NT2/D1 (cell line): ENCODE data around the gene SUGP2.
"Not testable (repeated sequence)": the region's sequence is repeated elsewhere in the genome, so short reads cannot be mapped to it uniquely, and the experiment has no call there.

ENCODE experiments used
- DNase-seq: peaks from one replicate; pipeline ENCODE4 v3.0.0-alpha.2; 2011; ENCODE audit warnings: low read depth, low spot score
- H3K27me3 ChIP-seq: 2 replicates; pipeline ENCODE4 v1.6.0; 2011; ENCODE audit warnings: mild to moderate bottlenecking; ENCODE audit not compliant: insufficient read length, insufficient read depth
- H3K36me3 ChIP-seq: 2 replicates; pipeline ENCODE4 v1.6.1; 2011; ENCODE audit warnings: mild to moderate bottlenecking, low read length, mixed read lengths; ENCODE audit not compliant: insufficient read depth, insufficient read length
- H3K4me1 ChIP-seq: 2 replicates; pipeline ENCODE4 v1.5.1; 2011; ENCODE audit not compliant: insufficient read depth, insufficient read length
- H3K4me3 ChIP-seq: 2 replicates; pipeline ENCODE4 v1.5.1; 2011; ENCODE audit warnings: low read depth; ENCODE audit not compliant: insufficient read length
- H3K9ac ChIP-seq: 2 replicates; pipeline ENCODE4 v1.6.0; 2011; ENCODE audit warnings: low read depth; ENCODE audit not compliant: insufficient read length
- H3K9me3 ChIP-seq: 2 replicates; pipeline ENCODE4 v1.5.1; 2011; ENCODE audit warnings: mild to moderate bottlenecking, low read length; ENCODE audit not compliant: insufficient read depth
- SUZ12 ChIP-seq: IDR thresholded peaks from 2 replicates; pipeline ENCODE4 v1.6.1; 2011; ENCODE audit not compliant: insufficient read length, insufficient read depth; ENCODE audit errors: extremely low read depth
- YY1 ChIP-seq: IDR thresholded peaks from 2 replicates; pipeline ENCODE4 v1.6.1; 2011; ENCODE audit not compliant: insufficient read length, insufficient read depth
- ZNF274 ChIP-seq: IDR thresholded peaks from 2 replicates; pipeline ENCODE4 v1.6.1; 2011; ENCODE audit warnings: mild to moderate bottlenecking, low read depth, low read length

Gene SUGP2

GRCh38 chr19:18960370-18960769, 72.9 kb downstream of the SUGP2 start:
- DNase-seq = no peak
- Histone ChIP-seq H3K9me3 (no peaks in the 10 kb centered on the region), H3K4me1 (peaks cover 4% of the 10 kb centered on the region), H3K9ac (no peak overlapping the region), H3K27me3 (no peaks in the 10 kb centered on the region), H3K36me3 (no peaks in the 10 kb centered on the region), H3K4me3 (no peak overlapping the region)
- no peak for TF ChIP-seq ZNF274
- no peak for TF ChIP-seq YY1
- TF ChIP-seq SUZ12 = no peak

GRCh38 chr19:18955042-18955441, 78.3 kb downstream of the SUGP2 start:
- Histone ChIP-seq H3K36me3 (no peaks in the 10 kb centered on the region), H3K4me3 (no peak overlapping the region), H3K4me1 (peaks cover 6% of the 10 kb centered on the region), H3K9ac (no peak overlapping the region), H3K9me3 (no peaks in the 10 kb centered on the region), H3K27me3 (no peaks in the 10 kb centered on the region)
- TF ChIP-seq ZNF274 = no peak
- no peak for TF ChIP-seq YY1
- TF ChIP-seq SUZ12 = no peak
- no peak for DNase-seq

- H3K4me1 ChIP-seq = peaks cover 6% of the 10 kb centered on the region
- TF ChIP-seq YY1 = no peak
- TF ChIP-seq ZNF274 = no peak
- TF ChIP-seq SUZ12 = no peak
- H3K9ac ChIP-seq = no peak overlapping the region
- no peaks in the 10 kb centered on the region for H3K9me3 ChIP-seq
- H3K27me3 ChIP-seq = no peaks in the 10 kb centered on the region
- DNase-seq = no peak
- H3K36me3 ChIP-seq = no peaks in the 10 kb centered on the region
- no peak overlapping the region for H3K4me3 ChIP-seq
These were observed 79.2 kb downstream of the SUGP2 start for GRCh38 chr19:18954094-18954493.

- H3K4me1 ChIP-seq = peaks cover 13% of the 10 kb centered on the region
- not testable (repeated sequence) for H3K9me3 ChIP-seq, DNase-seq, H3K36me3 ChIP-seq, H3K9ac ChIP-seq, H3K4me3 ChIP-seq, H3K27me3 ChIP-seq
These were observed 80.8 kb downstream of the SUGP2 start for GRCh38 chr19:18952364-18953003.

- Histone ChIP-seq H3K4me1 (peaks cover 13% of the 10 kb centered on the region), H3K36me3 (no peaks in the 10 kb centered on the region), H3K4me3 (no peak overlapping the region), H3K9me3 (no peaks in the 10 kb centered on the region), H3K9ac (no peak overlapping the region), H3K27me3 (no peaks in the 10 kb centered on the region)
- no peak for DNase-seq
- no peak for TF ChIP-seq YY1
- no peak for TF ChIP-seq ZNF274
- TF ChIP-seq SUZ12 = no peak
These were observed 81.5 kb downstream of the SUGP2 start for GRCh38 chr19:18951721-18952281.

- H3K27me3 ChIP-seq = no peaks in the 10 kb centered on the region
- no peak overlapping the region for H3K4me3 ChIP-seq
- H3K4me1 ChIP-seq = peaks cover 13% of the 10 kb centered on the region
- H3K9ac ChIP-seq = no peak overlapping the region
- H3K9me3 ChIP-seq = no peaks in the 10 kb centered on the region
- TF ChIP-seq YY1 = no peak
- no peak for TF ChIP-seq SUZ12
- no peak for TF ChIP-seq ZNF274
- H3K36me3 ChIP-seq = no peaks in the 10 kb centered on the region
- DNase-seq = no peak
These were observed 83.5 kb downstream of the SUGP2 start for GRCh38 chr19:18949858-18950257.

GRCh38 chr19:18948976-18949356, 84.4 kb downstream of the SUGP2 start:
- no peaks in the 10 kb centered on the region for H3K9me3 ChIP-seq
- no peak overlapping the region for H3K4me3 ChIP-seq
- no peaks in the 10 kb centered on the region for H3K36me3 ChIP-seq
- no peaks in the 10 kb centered on the region for H3K27me3 ChIP-seq
- no peak for DNase-seq
- peak overlapping the region; percentile 38 for H3K9ac ChIP-seq
- peaks cover 13% of the 10 kb centered on the region for H3K4me1 ChIP-seq
- TF ChIP-seq ZNF274 (no peak), SUZ12 (no peak), YY1 (no peak)
